GM19467 (cell line): Measurements from ENCODE around the gene ITGA3.

ENCODE experiments used
- ATAC-seq: cut with Tn5 transposase; IDR thresholded peaks from one replicate; pipeline ENCODE4 v1.9.1; 2021; ENCODE audit warnings: mild to moderate bottlenecking, moderate library complexity; ENCODE audit not compliant: unreplicated experiment

The ITGA3 gene

DNA sequence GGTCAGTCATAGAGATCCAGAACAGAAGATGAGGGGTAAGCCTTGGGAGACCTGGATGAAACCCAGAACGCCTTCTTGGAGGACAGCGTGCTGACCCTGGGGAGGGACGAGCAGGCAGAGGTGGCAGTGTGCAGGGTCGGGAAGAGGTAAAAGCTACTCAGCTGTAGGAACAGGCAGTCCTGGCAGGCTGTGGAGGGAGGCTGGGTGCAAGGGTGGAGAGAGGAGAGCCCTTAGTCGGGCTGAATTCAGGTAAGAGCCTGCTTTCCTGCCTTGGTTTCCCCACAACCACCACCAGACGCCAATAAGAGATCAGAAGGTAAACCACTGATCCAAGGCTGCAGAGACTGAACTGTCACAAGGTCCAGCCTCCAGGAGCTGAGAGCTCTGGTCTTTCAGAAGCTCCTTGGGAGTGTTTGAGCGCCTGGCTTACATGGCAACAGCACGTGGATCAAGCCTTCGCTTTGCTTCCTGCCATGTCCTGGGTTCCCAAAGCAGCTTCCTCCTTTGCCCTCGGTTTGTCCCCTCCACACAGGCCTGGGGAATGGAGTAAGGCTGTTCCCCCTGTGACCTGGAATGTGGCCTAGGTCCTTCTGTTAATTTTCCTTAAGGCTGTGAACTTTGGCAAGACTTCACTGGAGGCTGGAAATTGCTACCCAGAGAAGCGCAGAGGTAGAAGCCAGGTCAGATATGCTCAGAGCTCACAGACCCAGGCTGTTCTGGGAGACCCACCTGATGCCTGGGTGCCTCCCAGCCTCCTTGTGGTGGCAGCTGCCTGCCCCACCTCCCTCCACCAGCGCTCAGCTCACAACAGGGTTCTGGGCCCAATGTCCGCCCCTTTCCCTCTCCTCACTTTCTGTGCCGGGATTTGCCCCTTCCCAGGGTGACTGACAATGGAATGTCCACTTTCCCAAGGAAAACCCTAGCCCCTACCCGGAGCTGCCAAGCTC, 35.3 kb downstream of the ITGA3 start:
- ATAC-seq, result no peak

DNA sequence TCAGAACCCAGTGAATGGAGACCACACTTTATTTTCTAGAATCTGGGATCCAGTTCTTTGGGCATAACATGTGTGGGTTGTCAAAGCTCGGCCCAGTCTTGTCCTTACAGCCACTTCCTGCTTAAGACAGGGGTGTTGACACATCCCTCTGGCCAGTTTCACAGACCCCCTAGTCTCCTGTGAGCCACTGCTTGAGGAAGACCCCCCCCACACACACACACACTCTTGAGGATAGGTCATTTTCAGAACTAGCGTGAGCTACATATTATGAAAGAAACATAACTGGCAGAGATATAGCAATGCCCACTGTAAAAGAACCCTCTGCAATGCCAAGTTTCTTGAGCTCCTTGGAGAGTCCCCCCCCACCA, 36.0 kb downstream of the ITGA3 start:
- no peak for ATAC-seq

DNA sequence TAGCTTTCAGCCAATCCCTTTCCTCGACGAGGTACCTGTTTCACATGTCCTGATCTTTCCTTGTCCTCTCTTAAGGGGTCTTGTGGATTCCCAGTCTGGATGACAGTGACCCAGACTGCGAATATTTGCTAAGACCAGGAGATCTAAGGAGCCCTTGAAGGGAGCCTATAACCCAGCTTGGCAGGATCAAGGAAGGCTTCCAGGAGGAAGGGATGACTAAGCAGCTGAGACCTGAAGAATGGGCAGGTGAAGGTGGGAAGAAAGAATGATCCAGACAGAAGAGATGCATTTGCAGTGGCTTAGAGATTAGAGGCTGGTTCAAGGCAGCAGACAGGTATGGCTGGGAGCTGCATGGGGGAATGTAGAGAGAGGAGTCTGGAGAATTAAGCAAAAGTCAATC, 37.3 kb downstream of the ITGA3 start:
- ATAC-seq, result no peak

DNA sequence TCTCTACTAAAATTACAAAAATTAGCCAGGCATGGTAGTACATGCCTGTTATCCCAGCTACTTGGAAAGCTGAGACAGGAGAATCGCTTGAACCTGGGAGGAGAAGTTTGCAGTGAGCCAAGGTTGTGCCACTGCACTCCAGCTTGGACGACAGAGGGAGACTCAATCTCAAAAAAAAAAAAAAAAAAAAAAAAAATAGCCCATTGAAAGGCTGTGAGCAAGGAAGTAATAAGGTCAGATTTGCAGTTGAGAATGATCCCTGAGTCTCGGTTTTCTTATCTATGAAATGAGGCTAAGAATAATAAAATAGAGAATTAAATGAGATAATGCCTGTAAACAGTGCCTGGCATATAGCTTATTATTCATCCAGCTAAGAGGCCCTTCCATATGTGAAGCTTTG, 37.9 kb downstream of the ITGA3 start:
- ATAC-seq, result no peak

DNA sequence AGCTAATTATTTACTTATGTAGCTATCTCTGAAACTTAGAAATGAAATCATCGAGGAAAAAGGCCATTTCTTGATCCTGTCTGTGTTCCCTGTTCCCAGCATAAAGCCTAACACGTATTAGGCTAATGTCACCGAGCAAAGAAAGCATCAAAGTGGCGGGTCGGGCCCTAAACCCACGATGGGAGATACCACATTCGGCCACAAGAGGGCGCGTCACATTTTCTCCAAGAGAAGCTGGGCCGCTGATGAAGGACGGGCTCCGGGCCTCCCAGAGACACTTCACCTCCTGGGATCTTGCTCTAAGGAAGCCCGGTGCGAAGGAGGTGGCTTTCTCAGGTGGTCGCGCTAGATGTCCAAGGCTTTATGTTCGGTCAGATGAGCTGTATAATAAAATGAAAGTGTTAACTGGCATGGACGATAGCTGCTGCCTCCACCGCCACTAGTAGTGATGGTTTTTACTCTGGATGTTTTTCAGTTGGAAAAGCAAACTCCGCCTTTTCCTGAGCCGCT, 38.4 kb downstream of the ITGA3 start:
- ATAC-seq, result no peak

DNA sequence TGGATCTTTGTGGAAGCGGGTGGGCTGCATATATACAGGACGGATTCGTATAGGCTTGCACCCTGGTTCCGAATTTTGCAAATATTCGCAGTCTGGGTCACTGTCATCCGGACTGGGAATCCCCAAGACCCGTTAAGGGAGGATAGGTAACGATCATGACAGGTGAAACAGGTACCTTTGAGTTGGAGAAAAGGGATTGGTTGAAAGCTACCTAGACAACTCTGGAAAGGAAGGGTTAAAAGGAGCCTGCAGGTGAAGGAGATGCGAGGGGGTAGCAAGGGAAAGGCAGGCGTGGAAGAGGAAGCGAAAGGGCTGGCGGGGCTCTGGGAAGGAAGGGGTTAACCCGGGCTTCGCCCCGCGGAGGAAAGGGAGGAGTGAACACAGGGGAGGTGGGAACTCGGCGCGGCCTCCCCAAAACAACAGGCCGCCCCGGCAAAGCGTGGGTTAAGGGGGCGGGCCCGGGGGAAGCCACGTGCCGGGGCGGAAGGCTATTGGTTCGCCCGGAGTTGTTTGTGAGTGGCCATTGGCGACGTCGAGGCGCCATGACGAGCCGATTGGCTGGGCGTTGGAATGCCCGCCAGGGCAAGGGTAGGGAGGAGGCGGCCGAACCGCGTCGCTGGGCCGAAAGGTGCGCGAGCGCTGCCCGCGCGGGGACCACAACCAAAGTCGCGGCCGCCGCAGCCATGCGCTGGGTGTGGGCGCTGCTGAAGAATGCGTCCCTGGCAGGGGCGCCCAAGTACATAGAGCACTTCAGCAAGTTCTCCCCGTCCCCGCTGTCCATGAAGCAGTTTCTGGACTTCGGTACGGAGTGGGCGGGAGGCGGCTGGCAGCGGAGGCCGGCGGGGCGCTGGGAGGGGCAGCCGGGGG, 39.1 kb downstream of the ITGA3 start, which contains the start of gene PDK2:
PDK2 (plus strand) TSS at position 599 of the 867 bp plus-strand sequence; CDS start at position 684, 85 bp downstream.
- ATAC-seq, result peak; percentile 89

DNA sequence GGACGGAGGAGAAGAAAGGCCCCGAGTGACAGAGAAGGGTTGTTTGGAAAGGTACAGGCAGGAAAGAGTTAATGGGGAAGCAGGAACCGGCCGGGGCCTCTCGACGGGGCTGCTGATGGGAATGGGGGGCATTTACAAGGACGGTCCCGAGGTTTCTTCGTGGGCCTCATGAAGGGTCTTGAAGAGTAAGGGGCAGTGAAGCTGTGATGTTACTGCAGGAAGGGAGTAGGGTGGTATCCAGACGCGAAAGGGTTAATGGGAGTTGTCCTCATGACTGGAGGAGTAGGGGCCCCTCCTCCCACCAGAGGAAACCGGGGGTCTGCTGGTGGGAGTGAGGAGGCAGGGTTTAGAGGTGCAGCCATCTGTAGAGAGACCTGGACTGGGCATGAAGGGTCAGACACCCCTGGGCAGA, 39.7 kb downstream of the ITGA3 start:
- ATAC-seq, result no peak

DNA sequence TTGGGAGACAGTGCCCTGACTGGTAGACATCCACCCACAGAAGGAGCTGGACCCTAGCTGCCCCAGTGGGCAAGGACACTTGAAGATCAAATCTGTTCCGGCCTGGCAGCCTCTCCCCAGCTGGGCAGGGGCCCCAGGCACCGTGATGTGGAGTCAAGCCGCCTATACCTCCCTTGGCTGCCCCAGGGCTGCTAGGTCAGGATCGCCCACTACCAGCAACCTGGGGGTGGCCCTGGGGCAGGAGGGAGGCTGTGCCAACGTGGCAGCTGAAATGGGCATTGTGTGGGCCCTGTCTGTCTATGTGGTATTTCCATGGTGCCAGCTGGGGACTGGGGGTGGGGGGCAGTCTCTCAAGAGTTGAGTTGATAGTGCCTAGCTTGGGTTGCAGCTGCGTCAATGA, 40.2 kb downstream of the ITGA3 start:
- ATAC-seq, result no peak

DNA sequence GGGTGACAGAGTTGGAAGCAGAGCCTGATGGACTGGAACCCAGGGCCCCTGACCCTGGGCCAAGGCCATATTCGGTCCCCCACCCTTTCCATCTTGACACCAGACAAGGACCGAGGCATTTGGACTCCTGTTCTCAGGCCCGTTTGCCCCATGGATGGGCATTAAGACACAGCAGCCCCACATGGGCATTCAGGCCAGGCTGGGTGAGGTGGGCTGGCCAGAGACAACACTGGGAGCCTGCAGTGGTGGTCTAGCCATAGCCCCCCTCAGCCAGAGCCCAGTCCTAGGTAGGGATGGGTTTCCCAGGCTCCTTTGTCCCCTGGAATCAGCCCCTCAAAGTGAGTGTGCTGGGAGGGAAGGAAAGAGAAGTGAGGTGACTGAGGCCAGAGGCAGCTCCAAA, 40.8 kb downstream of the ITGA3 start:
- ATAC-seq, result no peak

DNA sequence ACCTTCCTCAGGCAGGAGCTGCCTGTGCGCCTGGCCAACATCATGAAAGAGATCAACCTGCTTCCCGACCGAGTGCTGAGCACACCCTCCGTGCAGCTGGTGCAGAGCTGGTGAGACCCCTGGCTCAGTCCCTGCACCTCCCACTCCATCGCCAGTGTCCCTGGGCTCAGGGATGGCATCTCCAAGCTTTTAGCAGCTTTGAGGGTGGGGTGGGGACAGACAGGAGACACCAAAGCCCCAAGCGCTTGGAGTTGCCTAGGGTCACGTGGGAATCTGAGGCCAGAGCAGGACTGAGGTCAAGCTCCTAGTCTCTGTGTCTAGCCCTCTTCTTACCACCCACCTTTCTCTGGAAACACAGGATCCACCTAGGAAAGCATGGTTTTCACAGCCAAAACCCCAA, 41.5 kb downstream of the ITGA3 start:
- no peak for ATAC-seq

DNA sequence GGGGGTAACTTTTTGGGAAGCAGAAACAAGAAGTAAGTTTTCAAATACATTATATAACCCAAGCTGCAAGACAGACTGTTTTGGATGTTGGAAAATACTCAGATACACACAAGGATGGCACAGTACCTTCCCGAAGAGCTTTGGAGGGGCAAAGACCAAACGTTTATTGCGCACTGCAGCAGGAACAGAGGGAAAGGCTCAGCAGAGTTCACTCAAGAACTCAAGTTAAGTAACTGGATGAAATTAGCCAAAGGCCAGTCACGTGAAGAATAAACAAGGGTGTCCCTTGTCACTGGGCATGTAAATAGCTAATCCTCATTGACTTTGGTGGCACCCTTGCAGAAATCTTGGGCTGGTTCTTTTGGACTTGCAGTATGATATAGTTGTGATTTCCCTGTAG, 42.0 kb downstream of the ITGA3 start:
- ATAC-seq, result no peak

DNA sequence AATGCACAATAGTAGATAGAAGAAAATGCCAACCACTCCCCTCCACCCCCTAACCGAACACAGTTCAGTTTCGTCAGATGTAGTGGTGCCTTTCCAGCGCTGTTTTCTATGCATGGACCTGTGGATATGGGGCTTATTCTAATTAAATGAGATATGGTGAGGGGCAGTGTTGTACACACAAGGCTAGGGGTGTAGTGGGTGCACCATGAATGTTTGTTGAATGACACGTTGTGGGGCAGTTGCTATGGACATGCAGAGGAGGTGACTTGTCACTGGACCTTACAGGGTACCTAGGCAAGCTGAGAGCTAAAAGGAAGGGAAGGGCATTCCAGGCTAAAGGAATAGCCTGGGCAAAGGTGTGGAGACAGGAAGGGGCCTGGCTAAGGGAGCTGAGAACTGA, 42.7 kb downstream of the ITGA3 start:
- ATAC-seq, result no peak

DNA sequence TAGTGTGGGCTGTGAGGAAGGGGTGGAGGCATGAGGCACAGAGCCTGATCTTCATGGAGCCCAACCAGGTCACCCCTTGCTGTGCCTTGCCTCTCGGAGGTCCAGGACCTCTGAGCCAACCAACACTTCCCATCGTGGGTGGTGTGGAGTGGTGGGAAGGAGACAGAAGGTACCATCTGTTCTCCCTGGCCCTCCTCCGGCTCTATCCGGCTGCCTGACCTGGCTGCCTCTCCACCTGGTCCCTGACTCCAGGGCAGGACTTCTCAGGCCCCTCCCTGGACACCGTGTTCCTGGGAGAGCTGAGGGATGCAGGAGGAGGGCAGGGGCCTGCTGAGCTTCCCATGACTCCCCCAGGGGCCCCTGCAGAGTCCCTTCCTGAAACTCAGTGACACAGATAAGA, 43.1 kb downstream of the ITGA3 start:
- no peak for ATAC-seq

DNA sequence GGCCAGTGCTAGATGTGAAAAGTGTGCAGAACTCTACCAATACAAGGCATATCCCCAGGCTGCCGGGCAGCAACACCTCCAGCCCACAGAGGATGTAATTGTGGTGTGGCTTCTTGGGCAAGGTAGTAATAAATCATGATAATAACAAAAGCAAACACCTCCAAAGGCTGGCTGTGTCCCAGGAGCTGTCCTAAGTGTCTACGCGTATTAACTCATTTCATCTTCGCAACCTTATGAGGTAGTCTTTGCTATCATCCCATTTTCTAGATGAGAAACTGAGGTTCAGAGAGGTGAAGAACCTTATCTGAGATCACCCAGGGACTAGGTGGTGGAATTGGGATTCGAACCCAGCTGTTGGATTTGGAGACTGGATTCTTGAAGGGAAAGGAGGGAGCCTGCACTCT, 44.6 kb downstream of the ITGA3 start:
- ATAC-seq, result no peak

DNA sequence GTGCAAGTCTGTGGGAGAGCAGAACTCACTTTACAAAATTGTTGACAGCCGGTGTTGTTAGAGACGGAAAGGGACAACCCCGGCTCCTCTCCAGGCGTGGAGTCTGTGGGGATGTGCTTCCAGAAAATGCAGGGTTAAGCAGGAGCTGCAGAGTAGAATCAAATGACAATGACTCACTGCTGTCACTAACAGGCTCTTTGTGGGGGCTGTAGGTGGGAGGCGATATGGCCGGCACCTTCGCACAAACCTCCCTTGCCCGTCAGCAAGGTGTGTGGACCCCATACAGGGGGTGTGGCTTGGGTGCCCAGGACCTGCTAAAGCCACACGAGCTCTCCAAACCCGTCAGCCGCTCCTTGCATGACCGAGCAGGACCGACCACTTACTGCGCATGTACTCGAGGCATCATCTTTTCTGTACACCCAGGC, 45.0 kb downstream of the ITGA3 start:
- ATAC-seq, result no peak

DNA sequence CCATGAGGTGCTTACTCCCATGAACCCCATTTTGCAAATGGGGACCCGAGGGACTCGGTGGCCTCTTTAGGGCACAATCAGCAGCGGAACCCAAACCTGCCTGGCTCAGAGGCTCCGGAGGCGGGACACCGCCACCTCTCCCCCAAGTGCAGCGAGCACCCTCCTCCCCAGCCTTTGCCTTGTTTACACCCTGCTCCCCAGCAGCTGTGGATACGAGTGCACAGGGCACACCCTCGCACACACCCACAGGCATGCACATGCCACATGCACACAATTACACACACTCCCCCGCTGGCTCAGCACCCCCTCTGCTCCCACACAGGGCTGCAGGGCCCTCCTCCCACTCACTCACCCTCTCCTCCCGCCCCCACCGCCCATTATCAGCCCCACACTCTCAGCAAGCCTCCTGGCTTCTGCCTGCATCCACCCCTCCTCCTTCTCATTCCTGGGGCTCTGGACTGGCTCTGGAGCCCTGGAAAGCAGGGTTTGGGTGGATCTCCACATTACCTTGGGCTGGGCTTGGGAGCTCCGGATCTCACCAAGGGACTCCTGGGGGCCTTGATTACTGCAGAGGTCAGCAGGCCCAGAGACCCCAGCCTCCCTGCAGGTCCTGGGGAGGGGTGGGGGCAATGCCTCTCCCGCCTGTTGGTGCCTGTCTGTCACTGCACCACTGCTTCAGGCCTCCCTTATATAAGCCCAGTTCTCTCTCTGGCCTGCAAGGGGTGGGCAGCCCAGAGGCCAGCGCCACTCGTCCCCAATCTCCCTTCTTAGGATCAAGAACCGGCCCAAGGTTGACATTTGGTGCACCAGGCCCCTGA, 45.6 kb downstream of the ITGA3 start:
- ATAC-seq, result no peak

DNA sequence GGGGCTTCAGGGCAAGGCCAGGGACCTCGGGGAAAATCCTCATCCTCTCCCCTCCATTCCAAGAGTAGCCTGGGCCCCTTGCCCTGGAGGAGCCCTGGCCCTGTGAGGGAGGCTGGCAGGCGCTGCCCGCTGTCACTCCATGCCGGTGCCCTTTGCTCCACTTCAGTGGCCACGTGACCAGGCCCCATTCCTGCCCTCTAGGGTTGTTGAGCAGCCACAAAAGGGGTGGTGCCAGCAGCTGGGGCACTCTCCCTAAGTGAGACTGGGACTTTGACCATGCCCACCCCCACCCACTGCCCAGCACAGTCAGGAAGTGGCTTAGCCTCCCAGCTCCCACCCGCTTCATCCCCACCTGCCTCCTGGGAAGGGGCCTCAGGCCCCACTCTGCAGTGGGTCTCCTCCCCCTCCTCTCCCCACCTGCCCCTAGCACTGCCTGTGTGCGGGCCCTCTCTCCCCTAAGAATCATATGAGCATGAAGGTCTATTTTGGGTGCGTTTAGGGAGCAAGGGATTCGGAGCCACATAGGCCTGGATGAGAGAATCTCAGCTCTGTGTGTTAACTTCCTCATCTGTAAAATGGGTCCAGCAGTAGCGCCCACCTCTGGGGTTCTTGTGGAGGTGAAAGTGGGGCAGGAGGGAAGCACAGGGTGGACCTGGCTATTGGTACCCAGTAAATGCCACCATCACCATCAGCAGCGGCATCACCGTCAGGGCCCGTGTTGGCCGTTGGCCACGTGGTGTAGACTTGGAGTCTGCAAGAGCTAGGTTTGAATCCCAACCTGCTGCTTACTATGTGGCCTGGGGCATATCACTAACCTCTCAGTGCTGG, 46.5 kb downstream of the ITGA3 start:
- no peak for ATAC-seq

DNA sequence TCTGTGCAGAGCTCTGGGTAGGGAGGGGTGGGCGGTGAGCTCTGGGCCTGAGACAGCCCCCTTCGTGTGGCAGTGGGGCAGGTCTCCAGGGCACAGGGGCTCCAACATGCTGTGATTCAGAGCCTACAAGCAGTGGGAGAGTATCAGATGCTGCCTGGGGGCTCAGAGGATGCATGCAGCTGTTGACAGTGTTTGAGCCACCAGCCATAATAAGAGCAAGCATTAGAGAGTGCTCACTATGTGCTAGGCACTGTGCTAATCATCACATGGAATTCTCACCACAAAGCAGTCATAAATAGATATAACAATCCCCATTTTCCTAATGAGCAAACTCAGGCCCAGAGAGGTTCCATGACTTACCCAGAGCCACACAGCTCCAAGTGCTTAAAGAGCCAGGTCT, 47.3 kb downstream of the ITGA3 start:
- ATAC-seq, result no peak

DNA sequence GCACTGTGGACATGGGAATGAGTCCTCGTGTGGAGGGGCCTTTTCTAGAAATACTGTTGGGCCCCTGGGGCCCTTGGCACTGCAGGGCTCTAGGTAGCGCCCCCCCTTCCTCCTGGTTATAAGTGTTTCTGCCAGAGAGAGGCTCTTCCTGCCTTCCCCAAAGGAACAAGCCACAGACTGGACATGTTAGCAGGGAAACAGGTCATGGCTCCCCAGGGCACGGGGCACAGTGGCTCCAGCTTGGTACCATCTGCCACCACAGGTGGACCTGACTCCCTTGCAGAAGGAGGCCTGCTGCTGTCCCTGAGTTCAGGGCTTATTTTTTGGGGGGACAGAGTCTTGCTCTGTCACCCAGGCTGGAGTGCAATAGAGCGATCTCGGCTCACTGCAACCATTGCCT, 48.0 kb downstream of the ITGA3 start:
- no peak for ATAC-seq

DNA sequence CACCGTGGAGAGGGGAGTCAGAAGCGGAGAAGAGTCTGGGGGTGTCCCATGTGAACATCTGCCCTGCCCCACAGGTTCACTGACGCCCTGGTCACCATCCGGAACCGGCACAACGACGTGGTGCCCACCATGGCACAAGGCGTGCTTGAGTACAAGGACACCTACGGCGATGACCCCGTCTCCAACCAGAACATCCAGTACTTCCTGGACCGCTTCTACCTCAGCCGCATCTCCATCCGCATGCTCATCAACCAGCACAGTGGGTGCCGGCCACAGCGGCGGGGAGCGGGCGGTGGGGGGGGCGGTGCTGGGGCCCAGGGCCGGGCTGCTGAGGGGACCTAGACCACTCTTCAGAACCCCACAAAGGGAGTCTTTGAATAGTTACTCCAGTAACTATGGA, 49.9 kb downstream of the ITGA3 start:
- ATAC-seq, result no peak
